ENCODE data around the gene GET4.
"Not testable (repeated sequence)": the region's sequence is repeated elsewhere in the genome, so short reads cannot be mapped to it uniquely, and the experiment has no call there.

GET4 gene

DNA sequence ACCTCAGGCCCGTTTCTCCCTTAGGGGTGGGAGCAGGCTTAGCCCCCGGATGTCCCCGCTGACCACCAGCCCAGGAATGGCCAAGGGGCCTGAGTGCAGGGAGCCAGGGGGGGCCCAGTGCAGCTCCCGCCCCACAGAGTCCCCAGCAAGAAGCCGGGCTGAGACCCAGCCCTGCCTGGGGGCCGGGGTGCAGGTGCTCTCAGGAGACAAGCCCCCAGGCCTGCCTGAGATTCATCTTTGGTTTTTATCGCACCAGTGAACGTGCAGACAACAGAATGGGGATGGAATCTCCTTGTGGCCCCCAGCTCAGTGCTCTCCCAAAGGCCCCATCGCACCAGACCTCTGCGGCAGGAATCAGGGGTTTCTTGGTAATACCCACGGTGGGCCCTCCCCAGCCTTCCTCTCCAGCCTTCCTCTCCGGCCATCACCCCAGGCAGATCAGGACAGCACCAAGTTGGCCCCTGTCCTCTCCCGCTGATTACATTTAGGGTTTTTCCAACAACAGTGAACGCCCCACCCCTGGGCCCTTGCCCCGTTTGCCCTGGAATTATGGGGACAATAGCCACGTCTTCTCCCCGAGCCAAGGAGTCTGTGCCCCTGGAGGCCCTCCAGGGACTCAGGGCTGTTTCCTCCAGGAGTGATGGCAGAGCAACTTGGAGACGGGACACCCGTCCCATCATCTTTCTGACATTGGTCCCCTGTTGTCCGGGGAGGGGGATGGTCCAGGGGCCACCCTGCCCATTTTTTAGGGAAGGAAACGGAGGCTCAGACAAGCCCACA is 55.7 kb downstream of the GET4 start:
- DNase-seq, result no peak

DNA sequence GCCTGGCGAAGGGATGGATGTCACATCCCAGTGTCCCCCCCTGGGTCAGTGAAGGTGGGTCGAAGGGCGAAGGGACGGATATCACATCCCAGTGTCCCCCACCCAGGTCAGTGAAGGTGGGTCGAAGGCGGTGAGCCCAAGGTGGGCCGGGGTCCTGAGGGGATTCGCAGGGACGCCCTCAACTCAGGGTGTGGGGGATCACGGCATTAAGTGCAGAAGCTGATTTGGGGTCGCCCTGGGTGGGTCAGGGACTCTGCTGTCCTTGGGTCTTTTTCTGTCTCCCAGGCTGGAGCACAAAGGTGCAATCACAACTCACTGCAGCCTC is 56.3 kb downstream of the GET4 start:
- no peak for DNase-seq

DNA sequence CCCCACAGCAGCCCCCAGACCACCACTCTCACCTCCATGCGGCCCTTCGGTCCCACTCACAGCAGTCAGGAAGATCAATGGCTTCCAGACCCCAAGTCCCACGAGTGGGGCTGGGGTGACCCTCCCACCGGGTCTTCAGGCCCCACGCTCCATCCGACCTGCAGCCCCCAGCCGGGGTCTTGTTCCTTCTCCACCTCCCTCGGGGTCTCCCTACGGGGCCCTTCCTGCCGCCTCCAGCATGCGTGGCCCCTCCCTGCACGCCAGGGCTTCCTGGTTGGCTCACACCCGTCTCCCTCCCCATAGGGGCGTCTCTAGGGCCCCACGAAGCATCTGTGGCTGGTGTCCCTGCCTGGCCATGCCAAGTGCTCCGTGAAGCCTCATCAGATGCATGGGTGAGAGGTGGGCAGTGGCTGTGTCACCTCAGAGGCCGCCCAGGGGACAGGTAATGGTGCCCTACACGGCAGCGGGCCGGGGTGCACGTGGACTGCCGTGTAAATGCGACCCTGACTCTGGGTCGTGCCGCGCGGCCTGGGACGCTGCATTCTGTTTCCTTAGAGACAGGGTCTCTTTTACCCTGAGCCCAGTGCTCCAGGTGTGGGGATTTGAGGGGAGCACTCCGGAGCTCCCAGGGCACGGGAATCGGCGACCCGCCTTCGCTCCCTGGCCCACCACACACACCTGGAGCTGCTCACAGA is 58.3 kb downstream of the GET4 start:
- DNase-seq, result no peak

DNA sequence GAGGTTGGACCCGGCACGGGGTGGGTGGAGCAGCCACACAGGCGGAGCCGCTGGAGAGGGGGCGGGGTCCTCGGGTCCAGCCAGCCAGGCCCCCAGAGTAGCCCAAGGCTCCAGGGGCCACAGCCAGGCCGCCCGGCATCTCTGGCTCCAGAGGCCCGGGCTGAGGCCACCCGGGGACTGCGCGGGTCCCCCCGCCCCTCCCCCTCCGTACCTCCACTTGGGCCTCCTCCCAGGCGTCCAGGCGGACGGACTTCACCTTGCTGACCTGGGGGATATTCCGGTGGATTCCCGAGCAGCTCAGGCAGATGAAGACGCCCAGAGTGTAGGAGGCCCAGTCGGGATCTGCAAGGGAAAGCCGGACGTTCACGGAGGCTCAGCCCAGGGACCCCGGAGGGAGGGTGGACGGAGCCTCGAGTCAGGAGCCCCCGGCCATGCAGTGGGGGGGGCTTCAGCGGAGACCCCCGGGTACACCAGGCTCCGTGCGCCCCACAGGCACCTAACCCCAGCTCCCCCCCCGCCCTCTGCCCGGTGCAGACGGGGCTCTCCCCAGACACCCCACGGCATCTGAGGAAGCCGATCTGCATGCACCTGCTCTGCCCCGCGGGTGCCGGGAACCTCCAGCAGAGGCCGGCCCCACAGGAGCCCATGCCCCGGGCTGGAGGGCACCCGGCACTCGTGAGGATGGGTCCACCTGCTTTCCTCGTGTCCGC is 59.0 kb downstream of the GET4 start:
- no peak for DNase-seq

GRCh38 chr7:935874-936385 is 59.6 kb downstream of the GET4 start:
- DNase-seq, result no peak

DNA sequence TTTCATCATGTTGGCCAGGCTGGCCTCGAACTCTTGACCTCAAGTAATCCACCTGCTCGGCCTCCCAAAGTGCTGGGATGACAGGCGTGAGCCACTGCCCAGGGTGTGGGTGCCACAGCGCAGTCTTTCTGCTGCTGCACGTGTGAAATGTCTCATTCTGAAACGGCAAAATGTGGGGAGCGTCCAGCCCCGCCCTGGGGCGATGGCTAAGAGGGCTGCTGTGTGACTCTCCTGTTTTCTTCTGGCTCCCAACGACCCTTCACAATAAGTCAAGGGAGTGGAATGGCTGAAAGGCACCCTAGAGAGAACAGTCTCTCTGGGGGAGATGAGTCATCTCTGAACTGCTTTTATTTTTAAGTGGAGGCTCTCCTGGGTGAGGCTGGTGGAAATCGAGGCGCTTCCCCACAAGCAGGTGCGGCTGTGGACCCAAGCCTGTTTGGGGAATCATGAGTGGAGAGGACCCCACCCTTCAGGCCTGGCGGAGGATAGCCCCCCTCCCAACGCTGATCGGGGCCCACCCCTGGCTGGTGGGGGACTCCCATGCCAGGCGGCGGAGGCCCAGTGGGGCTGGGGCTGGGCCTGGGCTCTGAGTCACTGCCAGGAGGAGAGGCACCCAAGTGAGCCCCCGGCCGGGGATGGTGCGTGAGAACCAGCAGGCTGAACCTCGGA is 60.2 kb downstream of the GET4 start:
- DNase-seq, result no peak

- DNase-seq, result no peak
Measured at GRCh38 chr7:937856-938484, 61.6 kb downstream of the GET4 start.

DNA sequence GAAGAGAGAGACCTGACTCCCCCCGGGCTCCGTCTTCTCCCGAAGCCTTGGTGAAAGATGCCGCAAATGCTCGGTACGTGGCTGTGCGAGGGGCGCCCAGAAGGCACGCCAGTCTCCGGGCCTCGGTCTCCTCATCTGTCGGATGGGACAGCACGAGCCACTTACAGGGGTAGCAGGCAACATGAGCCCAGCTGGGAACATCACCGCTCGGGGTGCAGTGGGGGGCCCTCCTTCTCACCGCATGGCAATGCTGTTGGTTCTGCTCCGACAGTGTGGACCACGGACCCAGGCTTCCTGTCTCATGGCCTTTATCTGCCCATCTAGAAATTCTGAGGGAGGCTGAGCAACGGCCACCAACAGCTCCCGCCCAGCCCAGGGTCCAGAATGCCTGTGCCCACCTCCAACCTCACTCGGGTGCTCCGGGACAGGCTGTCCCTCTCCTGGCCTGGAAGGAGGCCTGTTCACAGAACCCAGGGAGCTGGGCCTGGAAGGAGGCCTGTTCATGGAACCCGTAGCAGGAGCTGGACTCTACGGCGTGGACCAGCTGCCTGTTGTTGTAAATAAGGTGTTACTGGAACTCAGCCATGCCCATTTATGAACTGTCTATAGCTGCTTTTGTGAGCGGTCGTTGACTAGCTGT is 62.3 kb downstream of the GET4 start:
- DNase-seq, result no peak

DNA sequence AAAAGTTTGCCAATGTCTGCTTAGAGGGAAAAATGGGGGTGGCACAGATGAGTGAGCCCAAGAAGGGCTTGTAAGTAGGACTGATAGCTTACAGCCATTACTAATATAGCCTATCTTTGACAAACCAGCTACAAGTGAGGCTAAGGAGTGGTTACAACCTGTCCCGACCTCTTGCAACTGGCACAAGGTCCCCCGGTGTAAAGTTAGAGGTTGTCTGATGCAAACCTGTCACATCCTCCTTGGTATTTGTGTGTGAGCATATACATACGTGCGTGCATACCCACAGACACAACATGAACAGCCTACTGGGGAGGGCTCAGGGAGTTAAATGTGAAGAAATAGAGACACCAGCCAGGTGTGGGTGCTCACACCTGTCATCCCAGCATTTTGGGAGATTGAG is 63.5 kb downstream of the GET4 start:
- DNase-seq, result no peak

DNA sequence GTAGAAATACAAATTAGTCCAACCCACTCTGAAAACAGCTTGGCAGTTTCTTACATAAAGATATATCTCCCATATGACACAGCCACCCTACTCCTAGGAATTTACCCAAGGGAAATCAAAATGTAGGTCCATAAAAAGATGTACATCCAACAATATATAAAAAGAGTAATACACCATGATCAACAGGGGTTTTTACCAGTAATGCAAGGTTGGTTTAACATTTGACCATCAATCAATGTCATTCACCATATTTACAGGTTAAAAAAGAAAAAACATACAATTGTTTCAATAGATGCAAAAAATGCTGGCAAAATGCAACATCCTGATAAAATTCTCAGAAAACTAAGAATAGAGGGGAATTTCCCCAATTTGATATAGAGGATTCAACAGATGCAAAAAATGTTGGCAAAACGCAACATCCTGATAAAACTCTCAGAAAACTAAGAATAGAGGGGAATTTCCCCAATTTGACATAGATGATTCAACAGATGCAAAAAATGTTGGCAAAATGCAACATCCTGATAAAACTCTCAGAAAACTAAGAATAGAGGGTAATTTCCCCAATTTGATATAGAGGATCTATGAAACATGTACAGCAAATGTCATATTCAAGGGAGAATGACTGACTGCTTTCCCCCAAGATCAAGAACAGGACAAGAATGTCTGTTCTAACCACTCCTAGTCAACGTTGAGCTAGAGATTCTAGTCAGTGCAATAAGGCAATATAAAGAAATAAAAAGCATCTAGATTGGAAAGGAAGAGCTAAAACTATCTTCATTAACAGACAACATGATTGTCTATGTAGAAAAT is 64.5 kb downstream of the GET4 start:
- DNase-seq, result no peak

GRCh38 chr7:943793-944192 is 67.4 kb downstream of the GET4 start:
- DNase-seq, result not testable (repeated sequence)

DNA sequence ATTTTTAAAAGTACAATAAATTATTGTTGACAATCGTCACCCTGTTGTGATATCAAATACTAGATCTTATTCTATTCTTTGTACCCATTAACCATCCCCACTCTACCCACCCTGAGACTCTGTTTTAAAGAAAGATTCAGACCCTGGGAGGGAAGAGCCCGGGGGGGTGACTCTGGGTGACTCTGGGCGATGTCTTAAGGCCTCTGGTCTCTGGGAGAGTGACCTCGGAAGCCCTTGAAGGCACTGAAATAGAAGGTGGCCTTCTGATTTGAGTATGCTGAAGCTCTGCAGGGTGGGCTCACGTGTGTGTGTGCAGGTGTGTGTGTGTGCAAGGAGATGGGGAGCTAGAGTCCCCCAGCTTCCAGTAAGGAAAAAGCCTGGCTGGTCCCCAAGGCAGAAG is 68.4 kb downstream of the GET4 start:
- DNase-seq, result no peak

GRCh38 chr7:945147-945555 is 68.8 kb downstream of the GET4 start:
- DNase-seq, result no peak

- DNase-seq, result no peak
Measured at GRCh38 chr7:945556-946255, 69.4 kb downstream of the GET4 start.
